Right cardiac atrium (tissue), 5 donors: ENCODE results near the gene HDAC5. TPM values are rescaled to one million over a fixed set of nuclear protein-coding genes. Genes with fewer than 3 reads are reported as not detected.

Experiments
- ATAC-seq, 2 donors: fragments of 200-7000 bp; cut with Tn5 transposase; one replicate each; pipeline versions ENCODE4 v1.8.0 to v1.9.1; 2020; ENCODE audit warnings: moderate library complexity in 2 of 2, mild to moderate bottlenecking in 1 of 2
- DNase-seq, 3 donors: peaks; one replicate each; pipeline ENCODE4 v3.0.0-alpha.2; 2020
- H3K27ac ChIP-seq: one replicate; pipeline ENCODE4 v1.5.1; 2013; ENCODE audit warnings: mild to moderate bottlenecking, low read length, control low read depth, moderate library complexity
- H3K27me3 ChIP-seq: one replicate; pipeline ENCODE4 v1.6.1; 2013; ENCODE audit not compliant: control insufficient read depth, insufficient read depth
- H3K4me1 ChIP-seq: one replicate; pipeline ENCODE4 v1.6.1; 2013; ENCODE audit warnings: low read length; ENCODE audit not compliant: control insufficient read depth, insufficient read depth
- H3K4me3 ChIP-seq: one replicate; pipeline ENCODE4 v1.5.1; 2013; ENCODE audit warnings: low read length, control low read depth
- H3K9me3 ChIP-seq: one replicate; pipeline ENCODE4 v1.6.1; 2013; ENCODE audit warnings: low read length; ENCODE audit not compliant: control insufficient read depth
- WGBS: extraction: QIAGEN DNeasy Blood & Tissue Kit; methylation state at CpG from one replicate; pipeline ENCODE4 v1.1.7; 2013; 5-methylcytosine and 5-hydroxymethylcytosine counted together
- intact Hi-C, 4 donors: fragments of 100-400 bp; cut with DNase I; formaldehyde crosslinking; loops; one replicate each; pipeline versions ENCODE4 v1.11.0 to v1.14.0; 2022 to 2023
- polyA plus RNA-seq: library from polyadenylated mRNA; stranded (reverse); fragments of 200-250 nt; gene quantifications from one replicate; pipeline ENCODE4 v1.2.3, GENCODE V29; 2013
- total RNA-seq, 4 donors: library from RNA; stranded (reverse); fragmentation: NEBNext Ultra II Directional; extraction: Animal tissue kit (Norgen Biotek cat#: 25700); gene quantifications; one replicate each; pipeline ENCODE4 v1.2.1, GENCODE V29; 2021
- donor health status: healthy with polysubstance abuse.
- donor health status: DM: no; HTN: yes; CAD: no.
- donor health status: DM: no; HTN: no; CAD: no.
- donor health status: DM: no; HTN: yes; CAD: no; lungs with severe emphysema.
- donor health status: DM: yes; HTN: yes; CAD: no.

The HDAC5 gene
- total and polyA plus RNA-seq, 5 donors: 47.9 to 89.2 (median 72.4) TPM

DNA sequence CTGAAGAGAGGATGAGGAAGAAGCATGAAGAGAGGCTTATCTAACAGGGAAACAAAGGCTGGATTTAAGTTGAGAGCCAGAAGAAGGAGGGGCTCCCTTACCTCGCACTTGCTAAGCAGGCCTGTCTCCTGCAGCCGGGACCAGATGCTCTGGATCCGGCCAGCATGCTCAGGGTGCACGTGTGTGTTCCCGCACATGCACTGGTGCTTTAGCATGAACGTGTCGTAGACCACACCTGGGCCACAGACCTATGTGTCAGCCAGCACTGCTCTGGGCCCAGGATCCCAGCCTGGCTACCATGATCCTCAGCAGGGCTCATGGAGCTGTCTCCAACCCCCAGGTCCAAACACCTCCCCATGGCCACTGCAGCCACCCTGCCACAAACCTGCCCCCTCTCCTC lies 38.5 kb downstream of the HDAC5 start:
- peak in 1 of 3 donors; percentile 9 for DNase-seq

DNA sequence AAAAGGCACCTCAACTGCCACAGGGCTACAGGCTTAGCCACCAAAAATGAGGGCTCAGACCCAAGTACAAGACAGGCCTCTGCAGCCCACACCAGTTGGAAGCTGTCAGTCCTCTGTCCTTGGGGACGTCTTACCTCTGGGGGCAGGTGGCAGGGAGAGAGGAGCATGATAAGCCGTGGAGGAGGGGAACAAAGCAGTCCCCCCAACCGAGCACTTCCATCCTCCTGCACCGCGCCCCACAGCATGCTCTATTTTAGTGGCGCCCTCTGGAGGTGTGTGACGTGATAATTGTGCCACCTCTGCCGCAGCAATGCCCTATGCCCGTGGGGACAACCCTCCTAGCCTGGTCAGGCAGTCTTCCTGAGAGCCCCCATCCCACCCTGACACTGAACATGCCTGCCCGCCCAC lies 39.3 kb downstream of the HDAC5 start:
- peak in 1 of 3 donors; percentile 30 for DNase-seq
- Histone ChIP-seq H3K4me1 (no peaks in the 10 kb centered on the region), H3K27me3 (no peaks in the 10 kb centered on the region), H3K4me3 (no peak overlapping the region), H3K27ac (no peak overlapping the region), H3K9me3 (no peaks in the 10 kb centered on the region)
- intact Hi-C loops: no loop called here
- 64% methylated on average over 10 of the region's 10 CpGs for WGBS
- peak in 1 of 2 donors; percentile 3 for ATAC-seq

More for the DNA sequence above, 38.5 kb downstream of the HDAC5 start:
- Histone ChIP-seq H3K27me3 (no peaks in the 10 kb centered on the region), H3K4me1 (no peaks in the 10 kb centered on the region), H3K4me3 (no peak overlapping the region), H3K9me3 (no peaks in the 10 kb centered on the region), H3K27ac (no peak overlapping the region)
- WGBS: 88% methylated on average over 7 of the region's 7 CpGs
- no peak for ATAC-seq
- intact Hi-C loops: no loop called here

DNA sequence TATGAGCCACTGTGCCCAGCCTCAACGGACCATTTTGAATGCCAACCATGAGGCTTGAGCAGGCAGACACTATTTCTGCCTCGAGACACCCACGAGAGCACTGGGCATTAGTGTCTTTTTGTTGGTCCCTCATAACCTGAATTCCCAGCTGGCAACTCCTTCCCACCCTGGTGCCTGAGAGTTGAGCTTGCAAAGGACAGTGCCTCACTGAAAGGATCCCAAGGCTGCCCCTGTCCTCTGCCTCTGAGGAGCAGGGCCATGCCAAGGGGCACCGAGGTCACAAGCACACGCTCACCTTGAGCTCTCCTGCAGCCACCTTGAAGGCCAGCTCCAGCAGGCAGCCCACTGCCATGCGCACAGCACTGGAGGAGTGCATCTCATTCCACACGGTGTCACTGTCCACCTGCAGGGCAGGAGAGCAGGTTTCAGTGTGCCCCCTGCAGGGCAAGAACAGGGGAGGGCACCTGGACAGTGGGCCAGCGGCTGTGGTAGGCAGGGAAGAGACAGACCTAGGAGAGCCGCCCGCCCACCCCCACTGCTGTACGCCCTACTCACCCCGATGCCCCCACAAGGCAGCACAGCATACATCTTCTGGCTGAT lies 40.1 kb downstream of the HDAC5 start:
- Histone ChIP-seq H3K27me3 (no peaks in the 10 kb centered on the region), H3K27ac (no peak overlapping the region), H3K4me1 (no peaks in the 10 kb centered on the region), H3K4me3 (no peak overlapping the region), H3K9me3 (no peaks in the 10 kb centered on the region)
- ATAC-seq (no peak), DNase-seq (peak in 1 of 3 donors; percentile 45)
- WGBS: 85% methylated on average over 12 of the region's 12 CpGs
- intact Hi-C loops: no loop called here

DNA sequence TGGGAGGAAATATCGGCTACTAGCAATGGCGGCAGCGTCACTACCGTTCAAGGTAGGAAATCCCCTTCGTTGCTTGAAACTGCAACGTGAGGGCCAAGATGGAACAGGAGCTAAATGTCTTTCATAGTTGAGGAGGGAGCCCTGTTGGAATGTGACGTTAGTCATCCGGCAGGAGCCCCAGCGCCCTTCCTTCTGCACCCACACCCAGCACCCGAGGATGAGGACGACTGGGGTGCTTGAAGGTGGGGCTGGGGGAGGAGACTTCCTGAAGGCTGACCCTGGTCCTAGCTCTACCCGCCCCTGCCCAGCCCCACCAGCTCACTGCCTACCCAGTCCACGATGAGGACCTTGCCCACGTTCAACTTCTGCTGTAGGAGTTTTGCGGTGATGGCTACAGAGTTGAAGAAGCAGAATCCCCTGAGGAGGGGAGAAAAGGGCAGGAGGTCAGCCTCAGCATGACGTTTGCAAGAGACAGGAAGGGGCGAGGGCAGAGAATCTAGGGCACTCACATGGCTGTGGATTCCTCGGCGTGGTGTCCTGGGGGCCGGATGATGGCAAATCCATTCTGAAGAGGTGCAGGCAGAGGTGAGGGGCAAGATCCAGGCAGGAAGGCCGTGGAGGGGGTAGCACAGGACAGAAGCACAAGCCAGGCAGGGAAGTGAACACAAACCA lies 41.0 kb downstream of the HDAC5 start:
- H3K27me3 ChIP-seq: no peaks in the 10 kb centered on the region
- H3K27ac ChIP-seq: no peak overlapping the region
- H3K4me3 ChIP-seq: no peak overlapping the region
- DNase-seq: peak in 1 of 3 donors; percentile 32
- no peaks in the 10 kb centered on the region for H3K9me3 ChIP-seq
- H3K4me1 ChIP-seq: no peaks in the 10 kb centered on the region
- 76% methylated on average over 21 of the region's 21 CpGs for WGBS
- intact Hi-C loops: no loop called here
- ATAC-seq: no peak

DNA sequence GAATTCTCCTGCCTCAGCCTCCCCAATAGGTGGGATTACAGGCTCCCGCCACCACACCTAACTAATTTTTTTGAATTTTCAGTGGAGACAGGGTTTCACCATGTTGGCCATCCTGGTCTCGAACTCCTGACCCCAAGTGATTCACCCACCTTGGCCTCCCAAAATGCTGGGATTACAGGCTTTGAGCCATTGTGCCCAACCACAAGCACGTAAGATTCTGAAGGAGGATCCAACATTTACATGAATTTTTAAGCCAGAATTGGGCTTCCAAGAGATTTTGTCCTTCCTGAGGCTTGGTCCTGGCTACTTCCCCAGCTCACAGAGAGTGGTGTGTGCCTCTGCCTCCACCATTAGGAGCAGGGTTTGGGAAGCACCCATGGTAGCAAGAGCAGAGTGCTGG lies 41.8 kb downstream of the HDAC5 start:
- H3K9me3 ChIP-seq: no peaks in the 10 kb centered on the region
- 94% methylated on average over 3 of the region's 3 CpGs for WGBS
- no peak overlapping the region for H3K4me3 ChIP-seq
- DNase-seq: no peak
- no peaks in the 10 kb centered on the region for H3K4me1 ChIP-seq
- no peaks in the 10 kb centered on the region for H3K27me3 ChIP-seq
- no peak for ATAC-seq
- intact Hi-C loops: no loop called here
- no peak overlapping the region for H3K27ac ChIP-seq

DNA sequence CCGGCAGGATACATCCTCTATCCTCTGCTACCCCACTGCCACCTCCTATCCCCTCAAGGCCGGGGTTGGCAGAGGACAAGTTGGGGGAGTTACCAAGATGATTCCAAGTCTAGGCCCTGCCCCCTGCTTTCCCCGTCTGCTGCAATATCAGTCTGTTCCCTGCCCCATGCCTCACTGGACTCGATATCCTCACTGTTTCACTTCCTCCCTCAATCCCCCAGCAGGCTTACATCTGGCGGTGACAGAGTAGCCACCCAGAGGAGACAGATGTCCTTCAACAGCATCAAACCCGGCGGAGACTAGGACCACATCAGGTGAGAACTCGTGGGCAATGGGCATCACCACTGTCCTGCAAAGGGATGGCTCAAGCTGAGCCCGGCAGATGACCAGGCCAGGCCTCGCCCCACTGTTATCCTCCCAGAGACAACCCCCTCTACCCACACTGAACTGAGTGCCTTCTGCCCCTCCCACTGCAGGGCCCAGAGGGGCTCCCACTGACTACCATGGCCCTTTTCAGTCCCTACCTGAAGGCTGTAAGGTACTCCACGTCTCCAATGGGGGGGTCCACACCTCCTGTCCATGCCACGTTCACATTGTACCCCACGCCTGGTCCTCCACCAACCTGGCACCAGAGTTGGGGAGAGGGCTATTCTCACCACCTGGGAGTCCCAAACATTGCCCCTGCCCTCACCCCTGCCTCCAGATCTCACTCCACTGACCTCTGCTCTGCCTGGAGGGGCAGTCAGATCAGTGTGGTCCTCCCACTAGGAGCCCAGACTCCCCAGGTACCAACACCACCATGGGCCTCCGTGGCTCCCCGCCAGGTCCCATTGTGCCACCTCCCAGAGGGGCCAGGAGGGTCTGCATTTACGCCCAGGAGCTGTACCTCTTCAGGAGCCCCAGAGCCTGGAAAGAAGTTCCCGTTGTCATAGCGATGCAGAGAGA lies 43.3 kb downstream of the HDAC5 start:
- no peaks in the 10 kb centered on the region for H3K4me1 ChIP-seq
- intact Hi-C loops: no loop called here
- H3K27me3 ChIP-seq: no peaks in the 10 kb centered on the region
- no peaks in the 10 kb centered on the region for H3K9me3 ChIP-seq
- H3K27ac ChIP-seq: no peak overlapping the region
- no peak overlapping the region for H3K4me3 ChIP-seq
- DNase-seq: peak in 1 of 3 donors; percentile 49
- WGBS: 78% methylated on average over 18 of the region's 18 CpGs
- ATAC-seq: no peak

DNA sequence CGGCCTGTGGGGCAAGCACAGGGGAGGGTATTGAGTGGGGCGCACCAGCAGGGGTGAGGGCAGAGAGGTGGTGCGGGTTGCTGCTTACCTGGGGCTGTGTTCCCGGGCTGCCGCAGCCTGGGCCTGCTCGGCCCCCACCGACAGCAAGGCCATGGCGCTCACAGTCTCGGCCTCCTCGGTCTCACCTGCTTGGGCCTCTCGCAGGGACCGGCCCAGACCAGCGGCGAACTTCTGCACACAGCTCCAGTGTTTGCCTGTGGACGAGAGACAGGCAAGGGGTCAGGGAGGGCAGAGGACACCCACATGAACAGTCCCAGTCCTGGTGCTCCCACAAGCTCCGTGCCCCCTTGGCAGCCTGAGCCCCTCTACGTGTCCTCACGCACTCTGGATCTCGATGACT lies 45.0 kb downstream of the HDAC5 start:
- ATAC-seq: no peak

DNA sequence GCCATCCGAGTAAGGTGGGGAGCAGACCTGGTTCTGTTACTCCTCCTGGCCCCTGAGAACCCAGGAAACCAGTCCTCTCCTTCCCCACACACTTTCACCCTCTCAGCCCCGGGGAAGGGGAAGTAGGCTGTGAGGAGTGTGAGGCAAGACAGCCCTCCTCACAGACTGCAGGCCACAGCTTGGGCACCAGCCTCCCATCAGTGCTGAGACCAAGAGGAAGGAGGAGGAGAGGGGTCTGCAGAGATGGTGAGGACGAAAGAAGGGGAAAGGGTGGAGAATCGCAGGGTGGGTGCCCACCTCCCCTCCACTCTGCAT lies 45.9 kb downstream of the HDAC5 start:
- DNase-seq (no peak), ATAC-seq (no peak)
- Histone ChIP-seq H3K27ac (no peak overlapping the region), H3K4me3 (no peak overlapping the region), H3K4me1 (no peaks in the 10 kb centered on the region), H3K27me3 (no peaks in the 10 kb centered on the region), H3K9me3 (no peaks in the 10 kb centered on the region)
- intact Hi-C loops: no loop called here
- WGBS: 65% methylated on average over 4 of the region's 4 CpGs

More for the DNA sequence above, 45.0 kb downstream of the HDAC5 start:
- no peaks in the 10 kb centered on the region for H3K9me3 ChIP-seq
- no peak overlapping the region for H3K4me3 ChIP-seq
- no peaks in the 10 kb centered on the region for H3K4me1 ChIP-seq
- intact Hi-C loops: no loop called here
- H3K27me3 ChIP-seq: no peaks in the 10 kb centered on the region
- no peak for DNase-seq
- WGBS: 90% methylated on average over 19 of the region's 19 CpGs
- H3K27ac ChIP-seq: no peak overlapping the region

DNA sequence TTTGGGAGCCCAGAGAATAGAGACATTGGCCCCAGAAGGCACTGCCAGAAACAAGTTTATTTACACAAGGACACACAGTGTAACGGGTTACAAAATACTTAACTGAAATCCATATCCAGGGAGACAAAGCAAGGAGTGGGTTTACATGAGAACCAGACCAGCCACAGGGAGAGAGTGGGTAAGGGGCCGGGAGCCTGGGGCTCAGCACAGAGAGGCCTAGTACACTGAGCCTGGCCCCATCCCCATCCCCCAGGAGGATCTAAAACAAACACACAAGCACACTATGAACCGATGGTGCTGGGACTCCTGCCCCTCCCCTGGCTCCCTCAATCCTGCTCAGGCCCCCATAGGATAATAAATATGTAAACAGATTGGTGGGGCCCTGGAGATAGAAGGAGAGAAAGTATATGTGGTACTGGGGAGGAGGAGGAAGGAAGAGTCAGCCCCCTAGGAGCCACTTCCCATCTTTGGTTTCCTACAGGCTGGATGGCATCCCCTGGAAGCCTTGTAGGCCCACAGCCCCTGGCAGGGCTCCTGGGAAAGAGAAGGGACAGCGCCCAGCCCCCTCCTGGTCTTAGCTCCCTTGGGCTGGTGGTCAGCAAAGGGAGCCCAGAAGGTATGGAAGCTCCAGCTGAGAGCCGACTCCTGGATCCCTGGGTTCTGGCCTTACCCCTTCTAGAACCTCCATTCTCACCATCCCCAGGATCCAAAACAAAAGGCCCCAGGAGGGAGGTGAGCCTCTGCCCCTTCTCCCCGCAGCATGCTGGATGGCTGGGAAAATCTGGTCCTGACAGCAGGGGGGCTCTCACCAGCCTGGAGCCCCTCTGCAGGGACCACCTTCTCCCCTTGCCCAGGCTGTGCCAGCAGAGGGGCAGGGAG lies 46.5 kb downstream of the HDAC5 start:
- no peaks in the 10 kb centered on the region for H3K4me1 ChIP-seq
- WGBS: 63% methylated on average over 6 of the region's 6 CpGs
- no peak for ATAC-seq
- H3K27ac ChIP-seq: no peak overlapping the region
- H3K27me3 ChIP-seq: no peaks in the 10 kb centered on the region
- H3K9me3 ChIP-seq: no peaks in the 10 kb centered on the region
- no peak overlapping the region for H3K4me3 ChIP-seq
- no peak for DNase-seq
- intact Hi-C loops: no loop called here

DNA sequence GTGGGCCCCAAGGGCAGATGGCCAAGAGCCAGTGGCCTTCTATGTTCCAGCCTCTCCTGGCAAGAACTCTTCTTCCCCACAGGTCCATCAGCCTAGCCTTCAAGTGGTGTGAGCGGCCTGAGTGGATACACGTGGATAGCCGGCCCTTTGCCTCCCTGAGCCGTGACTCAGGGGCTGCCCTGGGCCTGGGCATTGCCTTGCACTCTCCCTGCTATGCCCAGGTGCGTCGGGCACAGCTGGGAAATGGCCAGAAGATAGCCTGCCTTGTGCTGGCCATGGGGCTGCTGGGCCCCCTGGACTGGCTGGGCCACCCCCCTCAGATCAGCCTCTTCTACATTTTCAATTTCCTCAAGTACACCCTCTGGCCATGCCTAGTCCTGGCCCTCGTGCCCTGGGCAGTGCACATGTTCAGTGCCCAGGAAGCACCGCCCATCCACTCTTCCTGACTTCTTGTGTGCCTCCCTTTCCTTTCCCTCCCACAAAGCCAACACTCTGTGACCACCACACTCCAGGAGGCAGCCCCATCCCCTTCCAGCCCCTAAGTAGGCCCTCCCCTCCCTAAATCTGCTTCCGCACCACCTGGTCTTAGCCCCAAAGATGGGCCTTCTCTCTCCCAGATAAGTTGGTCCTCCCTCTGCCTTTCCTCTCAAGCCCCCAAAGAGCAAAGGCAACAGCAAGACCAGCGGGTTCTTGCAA lies 47.7 kb downstream of the HDAC5 start:
- Histone ChIP-seq H3K27me3 (no peaks in the 10 kb centered on the region), H3K9me3 (no peaks in the 10 kb centered on the region), H3K4me3 (no peak overlapping the region), H3K4me1 (no peaks in the 10 kb centered on the region), H3K27ac (no peak overlapping the region)
- intact Hi-C loops: no loop called here
- WGBS: 74% methylated on average over 10 of the region's 10 CpGs
- ATAC-seq: no peak
- no peak for DNase-seq
